Liver (tissue), 9 donors: ENCODE data around the gene MYO16. TPM values are rescaled to one million over a fixed set of nuclear protein-coding genes. Genes with fewer than 3 reads are reported as not detected.

Experiments used
- DNase-seq: peaks from one replicate; pipeline ENCODE4 v3.0.0-alpha.2; 2017; ENCODE audit warnings: low spot score
- H3K27ac ChIP-seq, 2 donors: one replicate each; pipeline ENCODE4 v1.7.0; 2013; ENCODE audit warnings: inconsistent platforms in 2 of 2, low read length in 2 of 2, control low read depth in 1 of 2, low read depth in 1 of 2, mild to moderate bottlenecking in 1 of 2
- H3K27me3 ChIP-seq, 4 donors: one replicate each; pipeline versions ENCODE4 v1.6.1 to v1.7.0; 2013; ENCODE audit warnings: low read length in 3 of 4, inconsistent platforms in 1 of 4, mild to moderate bottlenecking in 1 of 4, moderate library complexity in 1 of 4; ENCODE audit not compliant: control insufficient read depth in 4 of 4, insufficient read depth in 4 of 4
- H3K36me3 ChIP-seq, 4 donors: one replicate each; pipeline versions ENCODE4 v1.6.1 to v1.7.0; 2013; ENCODE audit warnings: low read length in 3 of 4, mild to moderate bottlenecking in 3 of 4, low read depth in 1 of 4, moderate library complexity in 1 of 4; ENCODE audit not compliant: control insufficient read depth in 4 of 4, insufficient read depth in 3 of 4
- H3K4me1 ChIP-seq, 4 donors: one replicate each; pipeline versions ENCODE4 v1.6.1 to v1.7.0; 2013; ENCODE audit warnings: low read length in 3 of 4, mild to moderate bottlenecking in 3 of 4, moderate library complexity in 1 of 4; ENCODE audit not compliant: control insufficient read depth in 4 of 4, insufficient read depth in 4 of 4
- H3K4me3 ChIP-seq, 3 donors: one replicate each; pipeline versions ENCODE4 v1.6.1 to v1.7.0; 2013; ENCODE audit warnings: low read length in 3 of 3, control low read depth in 1 of 3, low read depth in 1 of 3, mild to moderate bottlenecking in 1 of 3
- H3K9ac ChIP-seq, 2 donors: one replicate each; pipeline ENCODE4 v1.7.0; 2013; ENCODE audit warnings: low read length in 2 of 2, mild to moderate bottlenecking in 2 of 2, moderate library complexity in 2 of 2, control low read depth in 1 of 2, low read depth in 1 of 2
- H3K9me3 ChIP-seq, 4 donors: one replicate each; pipeline versions ENCODE4 v1.6.1 to v1.7.0; 2013; ENCODE audit warnings: low read length in 3 of 4; ENCODE audit not compliant: control insufficient read depth in 4 of 4
- EGR1 ChIP-seq, 2 donors: IDR thresholded peaks; 2 replicates each; pipeline ENCODE4 v1.6.1; 2016 to 2018; ENCODE audit warnings: antibody characterized with exemption in 2 of 2, low read depth in 2 of 2
- FOXA2 ChIP-seq: IDR thresholded peaks from 2 replicates; pipeline ENCODE4 v1.6.1; 2016; ENCODE audit warnings: antibody characterized with exemption
- GABPA ChIP-seq, 2 donors: IDR thresholded peaks in 1 of 2; conservative IDR thresholded peaks in 1 of 2; 2 replicates each; pipeline ENCODE4 v1.6.1; 2016; ENCODE audit warnings: antibody characterized with exemption in 2 of 2, mild to moderate bottlenecking in 1 of 2, moderate library complexity in 1 of 2
- JUND ChIP-seq, 2 donors: IDR thresholded peaks; 2 replicates each; pipeline ENCODE4 v1.6.1; 2016; ENCODE audit warnings: antibody characterized with exemption in 2 of 2
- NR2F2 ChIP-seq: IDR thresholded peaks from 2 replicates; pipeline ENCODE4 v1.6.1; 2016; ENCODE audit warnings: antibody characterized with exemption
- RAD21 ChIP-seq, 2 donors: IDR thresholded peaks; 2 replicates each; pipeline ENCODE4 v1.6.1; 2016; ENCODE audit warnings: antibody characterized with exemption in 2 of 2, mild to moderate bottlenecking in 2 of 2
- RXRA ChIP-seq, 2 donors: IDR thresholded peaks; 2 replicates each; pipeline ENCODE4 v1.6.1; 2017 to 2018; ENCODE audit warnings: antibody characterized with exemption in 2 of 2, mild to moderate bottlenecking in 1 of 2
- SP1 ChIP-seq: IDR thresholded peaks from 2 replicates; pipeline ENCODE4 v1.6.1; 2018; ENCODE audit warnings: antibody characterized with exemption, mild to moderate bottlenecking
- TAF1 ChIP-seq: conservative IDR thresholded peaks from 2 replicates; pipeline ENCODE4 v1.6.1; 2016; ENCODE audit warnings: antibody characterized with exemption, mild to moderate bottlenecking
- YY1 ChIP-seq: IDR thresholded peaks from 2 replicates; pipeline ENCODE4 v1.6.1; 2016; ENCODE audit warnings: antibody characterized with exemption, mild to moderate bottlenecking
- WGBS: extraction: QIAGEN DNeasy Blood & Tissue Kit; methylation state at CpG from one replicate; pipeline ENCODE4 v1.1.7; 2013; 5-methylcytosine and 5-hydroxymethylcytosine counted together
- polyA plus RNA-seq, 2 donors: library from polyadenylated mRNA; stranded (reverse) in 1 of 2; unstranded in 1 of 2; fragments of 200-250 nt in 1 of 2; fragments of >200 nt in 1 of 2; fragmentation: Nextera tagmentation in 1 of 2; extraction: Ambion mirVana in 1 of 2; gene quantifications; one replicate each; pipeline versions ENCODE4 v1.2.1 to v1.2.3, GENCODE V29; 2013 to 2015
- total RNA-seq, 2 donors: library from RNA; depleted of rRNA; stranded (reverse); fragments of >200 nt; gene quantifications; one replicate each; pipeline ENCODE4 v1.2.3, GENCODE V29; 2014
- TF ChIP-seq, protein P1 (sequence below): IDR thresholded peaks from 2 replicates; pipeline ENCODE4 v1.6.1; 2016; ENCODE audit warnings: antibody characterized with exemption, mild to moderate bottlenecking
- TF ChIP-seq, protein P2 (sequence below): IDR thresholded peaks from 2 replicates; pipeline ENCODE4 v1.6.1; 2016; ENCODE audit warnings: antibody characterized with exemption
- TF ChIP-seq, protein P3 (sequence below): IDR thresholded peaks from 2 replicates; pipeline ENCODE4 v1.6.1; 2016; ENCODE audit warnings: antibody characterized with exemption
- TF ChIP-seq, protein P4 (sequence below): fragments of 150-350 bp; IDR thresholded peaks from 2 replicates; pipeline ENCODE4 v1.5.1; 2017; ENCODE audit warnings: improper control_type of control experiment, low read depth, low read length; ENCODE audit not compliant: missing input control
- TF ChIP-seq, protein P5 (sequence below): IDR thresholded peaks from 2 replicates; pipeline ENCODE4 v1.6.1; 2016; ENCODE audit warnings: antibody characterized with exemption
- donor health status: healthy.
- donor health status: healthy.
- donor health status: healthy.
- donor health status: healthy.
- donor health status: healthy.

Gene MYO16
- total and polyA plus RNA-seq, 4 donors: 0.37 to 1.1 (median 0.68) TPM

DNA sequence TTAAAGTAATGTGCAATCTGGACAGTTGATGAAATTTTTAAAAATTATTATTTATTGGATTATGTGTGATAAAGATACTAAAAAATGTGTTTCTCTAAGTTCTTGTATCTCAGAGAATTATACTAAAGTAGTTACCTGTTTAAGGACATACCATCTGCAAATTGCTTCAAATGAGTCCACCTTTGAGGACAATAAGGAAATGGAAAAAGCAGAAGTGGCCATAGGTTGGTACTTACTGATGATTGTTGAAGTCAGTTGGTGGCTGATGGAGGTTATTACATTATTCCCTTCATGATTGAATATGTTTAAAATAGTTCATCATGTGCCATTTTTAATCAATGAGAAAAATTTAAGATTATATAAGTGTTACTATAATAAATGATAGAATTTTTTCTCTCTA, 367.0 kb downstream of the MYO16 start:
- no peak overlapping the region for H3K9ac ChIP-seq
- H3K4me3 ChIP-seq: no peak overlapping the region
- no peaks in the 10 kb centered on the region for H3K4me1 ChIP-seq
- no peak overlapping the region for H3K27ac ChIP-seq
- no peaks in the 10 kb centered on the region for H3K27me3 ChIP-seq
- no peak for DNase-seq
- H3K36me3 ChIP-seq: no peaks in the 10 kb centered on the region
- TF ChIP-seq RXRA (IDR thresholded peaks at IDR 0.05): no peak
- TF ChIP-seq, protein P1, sequence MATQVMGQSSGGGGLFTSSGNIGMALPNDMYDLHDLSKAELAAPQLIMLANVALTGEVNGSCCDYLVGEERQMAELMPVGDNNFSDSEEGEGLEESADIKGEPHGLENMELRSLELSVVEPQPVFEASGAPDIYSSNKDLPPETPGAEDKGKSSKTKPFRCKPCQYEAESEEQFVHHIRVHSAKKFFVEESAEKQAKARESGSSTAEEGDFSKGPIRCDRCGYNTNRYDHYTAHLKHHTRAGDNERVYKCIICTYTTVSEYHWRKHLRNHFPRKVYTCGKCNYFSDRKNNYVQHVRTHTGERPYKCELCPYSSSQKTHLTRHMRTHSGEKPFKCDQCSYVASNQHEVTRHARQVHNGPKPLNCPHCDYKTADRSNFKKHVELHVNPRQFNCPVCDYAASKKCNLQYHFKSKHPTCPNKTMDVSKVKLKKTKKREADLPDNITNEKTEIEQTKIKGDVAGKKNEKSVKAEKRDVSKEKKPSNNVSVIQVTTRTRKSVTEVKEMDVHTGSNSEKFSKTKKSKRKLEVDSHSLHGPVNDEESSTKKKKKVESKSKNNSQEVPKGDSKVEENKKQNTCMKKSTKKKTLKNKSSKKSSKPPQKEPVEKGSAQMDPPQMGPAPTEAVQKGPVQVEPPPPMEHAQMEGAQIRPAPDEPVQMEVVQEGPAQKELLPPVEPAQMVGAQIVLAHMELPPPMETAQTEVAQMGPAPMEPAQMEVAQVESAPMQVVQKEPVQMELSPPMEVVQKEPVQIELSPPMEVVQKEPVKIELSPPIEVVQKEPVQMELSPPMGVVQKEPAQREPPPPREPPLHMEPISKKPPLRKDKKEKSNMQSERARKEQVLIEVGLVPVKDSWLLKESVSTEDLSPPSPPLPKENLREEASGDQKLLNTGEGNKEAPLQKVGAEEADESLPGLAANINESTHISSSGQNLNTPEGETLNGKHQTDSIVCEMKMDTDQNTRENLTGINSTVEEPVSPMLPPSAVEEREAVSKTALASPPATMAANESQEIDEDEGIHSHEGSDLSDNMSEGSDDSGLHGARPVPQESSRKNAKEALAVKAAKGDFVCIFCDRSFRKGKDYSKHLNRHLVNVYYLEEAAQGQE: no peak
- no peak for TF ChIP-seq FOXA2
- TF ChIP-seq TAF1: no peak
- TF ChIP-seq, protein P2, sequence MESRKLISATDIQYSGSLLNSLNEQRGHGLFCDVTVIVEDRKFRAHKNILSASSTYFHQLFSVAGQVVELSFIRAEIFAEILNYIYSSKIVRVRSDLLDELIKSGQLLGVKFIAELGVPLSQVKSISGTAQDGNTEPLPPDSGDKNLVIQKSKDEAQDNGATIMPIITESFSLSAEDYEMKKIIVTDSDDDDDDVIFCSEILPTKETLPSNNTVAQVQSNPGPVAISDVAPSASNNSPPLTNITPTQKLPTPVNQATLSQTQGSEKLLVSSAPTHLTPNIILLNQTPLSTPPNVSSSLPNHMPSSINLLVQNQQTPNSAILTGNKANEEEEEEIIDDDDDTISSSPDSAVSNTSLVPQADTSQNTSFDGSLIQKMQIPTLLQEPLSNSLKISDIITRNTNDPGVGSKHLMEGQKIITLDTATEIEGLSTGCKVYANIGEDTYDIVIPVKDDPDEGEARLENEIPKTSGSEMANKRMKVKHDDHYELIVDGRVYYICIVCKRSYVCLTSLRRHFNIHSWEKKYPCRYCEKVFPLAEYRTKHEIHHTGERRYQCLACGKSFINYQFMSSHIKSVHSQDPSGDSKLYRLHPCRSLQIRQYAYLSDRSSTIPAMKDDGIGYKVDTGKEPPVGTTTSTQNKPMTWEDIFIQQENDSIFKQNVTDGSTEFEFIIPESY: no peak
- no peak for TF ChIP-seq EGR1 (IDR thresholded peaks at IDR 0.05; ENCODE audit: low read depth in 2 of 2)
- TF ChIP-seq NR2F2: no peak
- no peak for TF ChIP-seq RAD21 (IDR thresholded peaks at IDR 0.05)
- no peak for TF ChIP-seq SP1
- TF ChIP-seq, protein P3, sequence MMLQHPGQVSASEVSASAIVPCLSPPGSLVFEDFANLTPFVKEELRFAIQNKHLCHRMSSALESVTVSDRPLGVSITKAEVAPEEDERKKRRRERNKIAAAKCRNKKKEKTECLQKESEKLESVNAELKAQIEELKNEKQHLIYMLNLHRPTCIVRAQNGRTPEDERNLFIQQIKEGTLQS: no peak
- TF ChIP-seq JUND (IDR thresholded peaks at IDR 0.05): no peak
- TF ChIP-seq, protein P4, sequence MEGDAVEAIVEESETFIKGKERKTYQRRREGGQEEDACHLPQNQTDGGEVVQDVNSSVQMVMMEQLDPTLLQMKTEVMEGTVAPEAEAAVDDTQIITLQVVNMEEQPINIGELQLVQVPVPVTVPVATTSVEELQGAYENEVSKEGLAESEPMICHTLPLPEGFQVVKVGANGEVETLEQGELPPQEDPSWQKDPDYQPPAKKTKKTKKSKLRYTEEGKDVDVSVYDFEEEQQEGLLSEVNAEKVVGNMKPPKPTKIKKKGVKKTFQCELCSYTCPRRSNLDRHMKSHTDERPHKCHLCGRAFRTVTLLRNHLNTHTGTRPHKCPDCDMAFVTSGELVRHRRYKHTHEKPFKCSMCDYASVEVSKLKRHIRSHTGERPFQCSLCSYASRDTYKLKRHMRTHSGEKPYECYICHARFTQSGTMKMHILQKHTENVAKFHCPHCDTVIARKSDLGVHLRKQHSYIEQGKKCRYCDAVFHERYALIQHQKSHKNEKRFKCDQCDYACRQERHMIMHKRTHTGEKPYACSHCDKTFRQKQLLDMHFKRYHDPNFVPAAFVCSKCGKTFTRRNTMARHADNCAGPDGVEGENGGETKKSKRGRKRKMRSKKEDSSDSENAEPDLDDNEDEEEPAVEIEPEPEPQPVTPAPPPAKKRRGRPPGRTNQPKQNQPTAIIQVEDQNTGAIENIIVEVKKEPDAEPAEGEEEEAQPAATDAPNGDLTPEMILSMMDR: no peak
- TF ChIP-seq, protein P5, sequence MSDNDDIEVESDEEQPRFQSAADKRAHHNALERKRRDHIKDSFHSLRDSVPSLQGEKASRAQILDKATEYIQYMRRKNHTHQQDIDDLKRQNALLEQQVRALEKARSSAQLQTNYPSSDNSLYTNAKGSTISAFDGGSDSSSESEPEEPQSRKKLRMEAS: no peak
- TF ChIP-seq GABPA (IDR thresholded peaks at IDR 0.05 in 1 of 2, conservative IDR thresholded peaks at IDR 0.05 in 1 of 2): no peak
- H3K9me3 ChIP-seq: no peaks in the 10 kb centered on the region

DNA sequence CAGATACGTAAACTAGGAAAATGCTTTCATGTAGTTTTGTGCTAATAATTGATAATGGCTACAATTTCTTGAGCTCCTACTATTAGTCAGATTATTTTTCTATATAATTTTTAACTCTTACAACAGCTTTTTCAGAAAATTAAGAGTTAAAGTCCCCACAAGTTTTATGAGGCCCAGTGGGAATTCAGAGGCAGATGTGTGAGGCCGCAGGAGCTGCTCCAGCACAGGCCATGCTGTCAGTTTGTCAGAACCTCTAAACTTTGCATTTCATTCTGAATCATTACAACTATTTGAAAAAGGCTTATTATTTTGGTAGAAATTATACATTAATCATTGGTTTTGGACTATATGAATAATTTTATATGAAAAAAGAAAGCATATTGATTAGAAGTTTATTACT, 370.8 kb downstream of the MYO16 start:
- H3K9me3 ChIP-seq: no peaks in the 10 kb centered on the region
- WGBS: 81% methylated on average over 2 of the region's 2 CpGs
- TF ChIP-seq YY1: no peak

More for the DNA sequence above, 370.8 kb downstream of the MYO16 start:
- Histone ChIP-seq H3K4me3 (no peak overlapping the region), H3K27ac (no peak overlapping the region), H3K27me3 (no peaks in the 10 kb centered on the region), H3K4me1 (no peaks in the 10 kb centered on the region), H3K9ac (no peak overlapping the region), H3K36me3 (no peaks in the 10 kb centered on the region)
- no peak for DNase-seq
